GM12878 (cell line): ENCODE results near the gene RCAN1. TPM values are rescaled to one million over a fixed set of nuclear protein-coding genes. Genes with fewer than 3 reads are reported as not detected.

Experiments used
- SMARCA5 ChIP-seq: fragments of 450-650 bp; IDR thresholded peaks from 2 replicates; pipeline ENCODE4 v1.6.1; 2017; ENCODE audit warnings: mild to moderate bottlenecking
- TAF1 ChIP-seq: IDR thresholded peaks from 2 replicates; pipeline ENCODE4 v1.6.1; 2011; ENCODE audit warnings: mild to moderate bottlenecking, low read depth, low read length, borderline replicate concordance
- ZBTB40 ChIP-seq: fragments of 450-650 bp; IDR thresholded peaks from 2 replicates; pipeline ENCODE4 v1.6.1; 2016; ENCODE audit warnings: mild to moderate bottlenecking, moderate library complexity, borderline replicate concordance
- ZNF622 ChIP-seq: fragments of 450-650 bp; IDR thresholded peaks from 2 replicates; pipeline ENCODE4 v1.6.1; 2017; ENCODE audit warnings: mild to moderate bottlenecking, inconsistent platforms
- polyA plus RNA-seq, 11 experiments: library from polyadenylated mRNA; depleted of rRNA in 4 of 11; unstranded in 6 of 11; stranded (reverse) in 5 of 11; fragments of >200 nt; fragmentation: Nextera tagmentation in 4 of 11; fragmentation: Illumina TruSeq in 1 of 11; extraction: Ambion mirVana in 4 of 11; extraction: Trizol in 1 of 11; gene quantifications; 1 replicate in 1 of 11; 2 replicates in 10 of 11; pipeline versions ENCODE4 v1.2.1 to v1.2.3, GENCODE V29; 2011 to 2016; ENCODE audit warnings: inconsistent platforms in 2 of 11, missing spikeins in 2 of 11, low read depth in 1 of 11
- total RNA-seq, 4 experiments: library from RNA; depleted of rRNA in 3 of 4; stranded (reverse); fragments of >200 nt in 3 of 4; fragmentation: Illumina TruSeq in 1 of 4; extraction: Trizol in 1 of 4; gene quantifications; 2 replicates each; pipeline versions ENCODE4 v1.2.1 to v1.2.3, GENCODE V29; 2013 to 2021
- TF ChIP-seq, protein P1 (sequence below): fragments of 450-650 bp; IDR thresholded peaks from 2 replicates; pipeline ENCODE4 v1.6.1; 2016; ENCODE audit warnings: mild to moderate bottlenecking

RCAN1 gene
- total and polyA plus RNA-seq, 10 of the 15 experiments (the other 5 are each of a cell fraction or from before 2014, with no cell fraction given): 2.8 to 12.9 (median 10.5) TPM

- TF ChIP-seq, protein P1, sequence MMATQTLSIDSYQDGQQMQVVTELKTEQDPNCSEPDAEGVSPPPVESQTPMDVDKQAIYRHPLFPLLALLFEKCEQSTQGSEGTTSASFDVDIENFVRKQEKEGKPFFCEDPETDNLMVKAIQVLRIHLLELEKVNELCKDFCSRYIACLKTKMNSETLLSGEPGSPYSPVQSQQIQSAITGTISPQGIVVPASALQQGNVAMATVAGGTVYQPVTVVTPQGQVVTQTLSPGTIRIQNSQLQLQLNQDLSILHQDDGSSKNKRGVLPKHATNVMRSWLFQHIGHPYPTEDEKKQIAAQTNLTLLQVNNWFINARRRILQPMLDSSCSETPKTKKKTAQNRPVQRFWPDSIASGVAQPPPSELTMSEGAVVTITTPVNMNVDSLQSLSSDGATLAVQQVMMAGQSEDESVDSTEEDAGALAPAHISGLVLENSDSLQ: no peak
- TF ChIP-seq ZNF622 (no peak), ZBTB40 (no peak), SMARCA5 (no peak), TAF1 (no peak)
Measured at GRCh38 chr21:34524646-34525601, 90.0 kb downstream of the RCAN1 start (continued).
